Stimulated activated CD8-positive, alpha-beta memory T cell treated with anti-CD3 and anti-CD28 coated beads, Interleukin-4, amount 100 ng/mL, for 48 hours (primary cell): ENCODE results near the gene LRRTM4.

Experiments used
- DNase-seq: peaks from one replicate; pipeline ENCODE4 v3.0.0-alpha.2; 2020

The LRRTM4 gene

DNA sequence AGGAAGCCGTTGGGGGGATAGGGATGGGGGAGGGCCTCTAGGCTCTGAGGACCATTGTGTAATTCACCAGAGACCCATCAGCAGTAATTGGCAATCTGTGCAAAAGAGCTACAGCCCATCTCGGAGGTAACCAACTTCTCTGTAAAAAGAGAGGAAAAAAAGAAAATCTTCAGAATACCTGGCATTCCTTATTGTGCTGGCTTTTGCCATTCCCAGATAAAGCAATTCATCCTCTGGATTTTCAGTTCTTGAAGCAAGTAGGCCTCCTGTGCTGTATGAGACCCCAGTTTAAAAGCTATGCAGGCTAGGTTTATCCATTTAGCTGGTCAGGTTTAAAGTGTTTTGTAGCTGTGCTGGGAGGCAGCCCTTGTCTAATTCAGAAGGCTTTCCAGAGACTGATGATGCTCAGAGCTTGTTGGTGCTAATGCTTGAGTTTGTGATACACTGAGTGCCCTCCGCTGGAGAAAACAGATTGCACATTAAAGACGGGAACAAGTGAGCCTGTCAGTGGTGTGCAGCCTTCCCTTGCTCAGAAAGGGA, at the start of gene LRRTM4:
Gene LRRTM4, minus strand, starts transcription at position 446 of the 540 bp plus-strand sequence.
- no peak for DNase-seq

DNA sequence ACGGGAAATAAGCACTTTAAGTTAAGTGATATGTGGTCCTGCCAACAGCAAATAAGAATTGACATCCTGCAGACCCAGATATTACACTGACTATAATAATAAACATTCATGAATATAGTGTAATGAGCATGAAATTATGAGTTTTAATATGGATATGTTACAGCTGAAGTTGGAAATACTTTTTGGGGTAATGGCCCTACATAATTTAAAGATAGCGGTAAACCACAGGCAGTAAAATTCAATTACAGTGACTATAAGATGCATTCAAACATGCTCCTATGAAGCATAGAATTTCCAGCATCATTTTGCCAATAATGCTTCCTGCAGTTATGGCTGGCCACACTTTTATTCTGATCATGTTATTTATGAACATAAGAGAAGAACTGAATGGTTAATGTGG, 49.4 kb upstream of the LRRTM4 start:
- no peak for DNase-seq

DNA sequence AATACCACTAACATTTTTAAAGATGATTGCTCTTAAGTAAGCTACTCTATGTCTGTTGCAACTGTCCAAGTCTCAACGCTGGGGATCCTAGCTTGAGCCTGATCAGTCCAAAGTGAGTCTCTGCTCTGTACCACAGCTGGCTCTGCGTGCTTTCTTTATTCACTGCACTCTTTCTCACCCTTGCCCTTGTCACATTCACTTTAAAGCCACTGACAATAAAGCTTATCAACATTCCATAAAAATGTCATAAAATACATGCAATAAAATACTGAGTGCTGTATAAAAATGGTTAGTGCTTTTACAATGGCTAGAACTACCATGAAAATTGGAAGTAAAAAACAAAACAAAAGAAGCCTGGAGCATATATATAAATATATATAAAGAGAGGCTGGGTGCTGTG, 45.5 kb upstream of the LRRTM4 start:
- no peak for DNase-seq

DNA sequence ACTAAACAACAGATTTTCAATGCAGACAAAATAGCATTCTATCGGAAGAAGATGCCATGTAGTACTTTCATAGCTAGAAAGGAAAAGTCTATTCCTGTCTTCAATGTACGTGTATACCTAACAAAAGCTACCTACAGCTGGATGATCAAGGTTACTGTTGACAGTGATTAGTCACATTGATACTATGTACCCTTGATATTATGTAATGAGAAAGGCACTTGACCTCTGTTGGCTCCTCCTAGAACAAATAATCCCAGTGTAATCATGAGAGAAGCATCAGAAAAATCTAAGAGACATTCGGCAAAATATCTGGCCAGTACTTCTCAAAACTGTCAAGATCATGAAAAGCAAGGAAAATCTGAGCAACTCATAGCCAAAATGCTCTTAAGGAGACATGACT, 44.4 kb upstream of the LRRTM4 start:
- DNase-seq, result no peak

DNA sequence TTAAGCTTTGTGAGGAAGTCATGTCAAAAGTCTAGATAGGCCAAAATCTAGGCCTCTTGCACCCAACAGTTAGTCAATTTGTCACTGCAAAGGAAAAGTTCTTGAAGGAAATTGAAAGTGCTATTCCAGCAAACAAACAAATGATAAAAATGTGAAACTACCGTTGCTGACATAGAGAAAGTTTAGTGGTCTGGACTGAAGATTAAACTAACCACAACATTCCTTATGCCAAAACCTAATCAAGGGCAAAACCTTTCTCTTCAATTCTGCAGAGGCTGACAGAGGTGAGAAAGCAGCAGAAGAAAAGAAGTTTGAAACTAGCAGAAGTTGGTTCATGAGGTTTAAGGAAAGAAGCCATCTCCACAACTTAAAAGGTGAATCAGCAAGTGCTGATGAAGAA, 44.0 kb upstream of the LRRTM4 start:
- no peak for DNase-seq

DNA sequence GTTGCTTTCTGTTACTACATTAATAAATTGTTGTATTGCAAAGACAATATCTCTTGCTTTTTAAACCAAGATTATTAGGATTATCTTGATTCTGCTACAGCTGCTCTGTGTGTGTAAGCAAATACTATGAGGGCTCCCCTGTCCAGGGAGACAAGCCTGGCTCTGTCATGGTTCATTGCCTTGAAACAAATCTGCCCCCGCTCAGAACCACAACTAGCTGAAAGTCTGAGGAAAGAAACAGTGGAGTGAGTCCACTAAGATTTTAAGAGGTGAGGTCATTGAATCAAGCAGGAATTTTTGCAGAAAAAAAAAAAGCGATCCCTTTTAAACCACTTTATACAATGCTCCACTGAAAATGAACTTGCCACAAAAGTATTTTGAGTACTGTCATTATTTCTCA, 30.8 kb upstream of the LRRTM4 start:
- DNase-seq, result no peak

DNA sequence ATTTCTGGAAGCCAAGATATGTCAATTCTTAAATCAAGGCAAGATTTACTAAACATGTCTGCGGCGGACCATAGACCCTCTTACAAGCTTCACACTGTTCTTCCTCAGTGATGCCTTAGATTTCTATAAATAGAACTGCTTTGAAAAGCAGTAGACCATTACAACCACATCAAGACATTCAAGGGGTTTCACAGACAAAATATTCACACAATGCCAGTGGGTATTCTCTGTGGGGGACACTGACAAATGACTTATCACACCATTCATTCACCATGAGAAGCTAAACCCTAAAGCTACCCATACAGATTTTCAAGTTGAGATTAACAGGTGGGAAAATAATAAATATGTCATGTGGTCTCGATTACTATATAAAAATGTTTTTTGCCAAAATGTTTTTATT, 15.9 kb upstream of the LRRTM4 start:
- DNase-seq, result no peak

DNA sequence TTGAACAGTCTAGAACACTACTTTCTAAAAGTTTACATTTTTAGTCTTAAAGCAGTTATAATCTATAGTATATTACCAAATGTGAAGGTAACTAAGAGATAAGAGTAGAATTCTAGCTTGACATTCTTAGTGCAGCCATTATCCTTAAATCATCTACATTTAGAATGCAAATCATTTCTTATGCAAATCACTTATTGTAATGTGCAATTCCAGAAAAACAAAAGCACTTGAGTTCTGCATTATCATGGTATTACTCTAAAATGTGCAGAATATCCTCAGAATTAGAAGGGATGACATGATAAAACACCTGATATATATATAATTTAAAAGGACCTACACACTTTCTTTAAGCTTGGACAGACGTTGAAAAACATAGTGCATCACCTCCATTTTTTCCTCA, 712 bp upstream of the LRRTM4 start:
- no peak for DNase-seq

DNA sequence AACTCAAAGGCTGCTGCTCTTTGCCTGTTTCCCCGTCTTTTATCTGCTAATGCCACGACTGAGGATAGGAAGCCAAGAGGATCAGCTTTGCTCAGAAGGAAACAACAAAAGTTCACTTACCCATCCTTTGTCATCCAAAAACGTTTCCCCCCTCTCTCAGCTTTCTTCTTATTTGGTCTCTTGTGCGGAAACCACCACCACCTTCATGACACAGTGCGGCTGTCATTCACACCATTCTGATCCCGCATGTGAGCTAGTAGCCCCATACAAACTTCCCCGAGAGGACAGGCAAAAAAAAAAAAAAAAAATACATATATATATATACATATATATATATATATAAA, 656 bp downstream of the LRRTM4 start:
- DNase-seq, result no peak

DNA sequence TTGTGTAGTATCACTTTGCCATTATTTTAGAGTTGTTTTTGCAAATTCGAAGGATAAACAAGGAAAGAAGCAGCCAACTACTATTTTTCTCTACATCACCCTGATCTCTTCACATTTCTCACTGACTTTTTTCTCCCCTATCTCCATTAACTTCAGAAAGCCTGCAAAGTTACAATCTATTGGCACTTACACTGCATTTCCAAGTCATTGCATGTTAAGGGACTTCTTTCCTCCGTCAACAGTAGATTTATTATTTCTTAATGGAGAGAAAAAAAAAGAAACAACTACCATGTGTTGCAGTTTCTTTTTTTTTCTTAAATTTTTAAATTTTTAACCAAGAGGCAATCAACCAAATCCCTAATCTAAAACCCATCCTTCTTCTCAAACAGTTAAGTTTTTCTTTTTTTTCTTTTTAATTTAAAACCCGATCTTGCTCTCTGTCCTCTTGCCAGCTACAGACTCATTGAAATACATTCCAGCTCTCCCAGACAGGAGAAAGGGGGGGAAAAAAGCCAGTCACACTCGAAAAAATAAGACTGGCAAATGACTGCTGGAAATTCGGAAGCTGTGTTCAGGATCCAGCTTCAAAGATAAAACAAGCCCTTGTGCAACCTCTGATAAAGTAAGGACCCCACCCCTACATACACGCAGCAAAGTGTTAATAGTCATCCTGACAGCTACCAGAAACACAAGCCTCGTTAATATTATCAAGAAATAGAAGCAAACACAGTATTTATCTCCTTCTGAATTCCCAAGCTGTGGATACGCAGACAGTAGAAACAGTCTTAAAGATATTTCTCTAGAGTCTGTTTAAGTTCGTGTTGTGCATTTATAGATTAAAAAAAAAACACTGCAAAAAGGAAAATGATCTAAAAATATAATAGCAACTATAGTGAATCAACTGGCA, 1.3 kb downstream of the LRRTM4 start:
- DNase-seq, result no peak

DNA sequence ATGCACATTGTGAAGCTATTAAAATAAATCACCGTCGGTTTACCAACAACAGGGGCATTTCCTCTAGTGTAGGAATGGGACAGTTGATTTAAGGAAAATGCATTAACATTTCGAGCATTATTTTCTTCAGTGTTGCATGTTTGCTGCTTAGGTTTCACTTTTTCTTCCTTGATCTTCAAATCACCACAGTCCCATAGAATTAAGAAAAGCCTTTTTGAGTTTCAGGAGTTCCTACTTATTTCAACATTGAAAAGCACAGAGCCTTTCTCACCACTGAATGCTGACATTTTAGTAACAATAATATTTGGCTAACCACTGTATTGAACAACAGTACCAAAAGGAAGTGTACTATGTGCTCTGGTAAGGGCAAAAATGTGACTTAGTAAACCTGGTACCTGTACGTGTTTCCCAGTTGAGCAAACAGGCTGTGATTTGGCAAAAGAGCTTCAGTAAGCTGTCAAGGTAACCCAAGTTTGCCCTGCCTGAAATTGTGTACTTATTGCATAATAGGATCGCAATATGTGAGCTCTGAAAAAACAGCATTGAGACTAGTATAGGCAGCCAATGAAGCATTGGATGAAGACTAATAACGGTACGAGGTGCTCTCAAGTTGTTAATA, 2.2 kb downstream of the LRRTM4 start:
- DNase-seq, result no peak

DNA sequence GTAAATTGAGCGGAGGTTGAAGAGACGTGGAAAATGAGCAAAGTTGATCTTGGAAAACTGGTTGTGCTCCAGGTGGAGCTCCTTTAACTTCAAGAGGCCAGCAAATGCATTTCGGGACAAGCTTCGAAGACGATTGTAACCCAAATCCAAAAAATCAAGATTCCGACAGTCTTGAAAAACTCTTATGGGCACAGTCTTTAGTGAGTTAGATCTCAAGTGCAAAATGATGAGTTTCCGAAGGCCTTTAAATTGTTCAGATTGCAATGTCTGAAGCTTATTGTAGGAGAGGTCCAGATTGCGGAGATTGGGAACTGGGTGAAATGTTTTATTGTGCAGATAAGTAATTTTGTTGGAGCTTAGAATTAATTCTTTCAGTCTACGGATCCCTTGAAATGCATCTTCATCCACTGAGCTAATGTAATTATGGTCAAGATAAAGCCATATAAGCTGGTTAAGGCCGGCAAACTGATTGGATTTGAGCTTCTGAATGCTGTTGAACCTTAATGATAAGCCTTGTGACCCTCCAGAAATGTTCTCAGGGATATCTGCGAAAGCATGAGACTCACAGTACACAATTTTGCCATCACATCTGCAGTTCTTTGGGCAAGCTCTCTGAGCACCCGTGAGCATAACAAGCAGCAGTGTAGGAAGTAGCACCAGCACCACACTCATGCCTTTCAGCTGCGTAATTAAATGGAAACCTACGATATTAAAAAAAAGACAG, 2.9 kb downstream of the LRRTM4 start:
- no peak for DNase-seq

DNA sequence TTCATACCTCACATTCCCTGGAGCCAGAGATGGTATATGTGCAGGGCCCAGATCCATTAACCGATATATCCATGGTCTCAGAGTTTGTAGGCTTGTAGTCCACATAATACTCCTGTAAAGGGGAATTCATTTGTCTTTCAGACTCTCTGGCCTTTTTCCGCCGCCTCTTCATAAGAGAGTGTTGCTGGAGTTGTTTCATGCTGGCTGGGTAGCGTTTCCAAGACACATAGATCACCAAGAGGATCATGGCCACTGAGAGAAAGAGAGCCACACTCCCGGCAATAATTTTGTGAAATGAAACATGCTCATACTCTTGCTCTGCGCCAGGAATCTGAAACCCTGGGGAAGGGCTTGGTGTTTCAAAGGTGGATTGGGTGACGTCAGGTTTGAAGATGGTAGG, 3.9 kb downstream of the LRRTM4 start:
- DNase-seq, result no peak

DNA sequence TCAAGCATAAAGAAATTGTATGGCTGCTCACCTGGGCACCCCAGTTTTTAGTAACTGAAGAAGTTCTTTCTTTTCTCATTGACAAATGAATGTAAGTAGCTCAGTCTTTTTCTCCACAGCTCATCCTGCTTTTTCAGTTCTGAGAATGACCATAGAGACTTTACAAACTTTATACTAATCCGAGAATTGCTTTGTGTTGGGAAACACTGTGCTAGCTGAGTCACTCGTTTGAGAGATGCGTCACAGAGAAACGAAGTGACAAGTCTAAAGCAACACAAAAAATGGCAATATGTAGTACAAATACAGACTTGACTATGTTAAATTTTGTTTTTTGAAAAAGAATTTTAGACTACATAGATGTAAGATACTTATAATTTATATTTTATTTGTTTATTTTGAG, 9.0 kb downstream of the LRRTM4 start:
- DNase-seq, result no peak

DNA sequence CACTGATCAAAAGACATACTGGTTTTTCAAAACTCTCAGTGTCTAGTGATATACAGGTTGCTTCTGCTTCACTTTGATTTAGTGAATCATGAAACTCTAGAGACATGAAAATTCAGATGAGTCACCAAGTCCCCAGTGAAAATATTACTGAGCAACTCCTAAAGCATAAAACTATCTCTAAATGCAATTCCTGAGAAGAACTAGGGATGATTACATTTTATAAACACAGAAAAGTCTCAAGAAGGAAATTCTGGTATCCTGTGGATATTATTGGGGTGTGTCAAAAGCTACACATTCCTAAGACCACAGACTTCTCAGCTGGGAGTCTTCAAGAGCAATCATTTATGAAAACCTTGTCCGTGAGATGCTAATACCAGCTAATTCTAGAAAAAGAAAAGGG, 9.7 kb downstream of the LRRTM4 start:
- DNase-seq, result no peak

DNA sequence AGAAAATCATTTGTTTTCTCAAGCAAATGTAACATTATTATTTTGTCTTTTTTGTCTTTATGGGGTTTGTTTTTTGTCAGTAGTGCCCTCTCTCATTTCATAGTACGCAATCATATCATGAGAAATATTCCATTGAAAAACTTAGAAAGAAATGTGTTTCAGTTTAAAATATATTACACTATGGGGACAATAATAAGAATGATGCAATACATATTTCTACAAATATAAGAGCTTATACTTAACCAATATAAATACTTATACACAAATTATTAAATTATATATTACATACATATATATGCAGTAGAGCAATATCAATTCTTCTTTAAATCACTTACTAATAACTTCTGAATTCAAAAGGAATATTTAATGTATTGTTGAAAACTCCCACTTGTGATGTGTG, 13.7 kb downstream of the LRRTM4 start:
- no peak for DNase-seq

DNA sequence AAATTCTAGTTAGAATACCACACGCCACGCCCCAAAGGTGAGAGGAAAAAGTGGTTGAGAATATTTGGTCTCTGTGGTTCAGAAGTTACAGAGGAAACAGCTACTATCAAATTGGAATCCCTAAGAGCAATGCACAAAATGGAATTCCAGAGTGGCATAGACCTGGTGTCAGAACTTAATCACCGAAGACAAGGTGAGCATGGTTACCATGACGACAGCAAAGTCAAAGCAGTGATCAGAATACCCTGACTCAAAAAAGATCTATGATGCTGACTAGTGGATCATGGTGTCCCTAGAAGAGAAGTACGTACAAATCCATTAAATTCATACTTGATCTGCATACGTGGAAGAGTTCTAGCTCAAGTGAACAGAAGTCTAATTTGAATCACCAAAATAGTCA, 14.5 kb downstream of the LRRTM4 start:
- no peak for DNase-seq

DNA sequence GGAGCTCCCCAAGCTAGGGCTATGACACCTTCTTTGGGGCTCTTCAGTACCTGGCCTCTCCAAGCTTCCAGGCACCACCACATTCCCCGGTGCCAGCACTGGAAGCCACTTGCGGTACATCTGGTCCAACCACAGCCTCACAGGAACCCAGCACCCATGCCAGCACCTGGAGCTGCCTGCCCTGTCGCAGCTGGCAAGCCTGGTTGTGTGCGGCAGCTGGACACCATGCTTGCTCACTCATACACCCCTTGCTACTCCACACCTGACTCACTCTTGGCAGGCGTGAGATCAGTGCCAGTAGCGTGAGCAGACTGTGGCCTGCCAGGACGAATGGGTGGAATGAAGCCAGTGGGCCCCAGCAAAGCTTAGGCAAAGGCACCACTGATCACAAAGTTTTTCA, 34.0 kb downstream of the LRRTM4 start:
- no peak for DNase-seq

DNA sequence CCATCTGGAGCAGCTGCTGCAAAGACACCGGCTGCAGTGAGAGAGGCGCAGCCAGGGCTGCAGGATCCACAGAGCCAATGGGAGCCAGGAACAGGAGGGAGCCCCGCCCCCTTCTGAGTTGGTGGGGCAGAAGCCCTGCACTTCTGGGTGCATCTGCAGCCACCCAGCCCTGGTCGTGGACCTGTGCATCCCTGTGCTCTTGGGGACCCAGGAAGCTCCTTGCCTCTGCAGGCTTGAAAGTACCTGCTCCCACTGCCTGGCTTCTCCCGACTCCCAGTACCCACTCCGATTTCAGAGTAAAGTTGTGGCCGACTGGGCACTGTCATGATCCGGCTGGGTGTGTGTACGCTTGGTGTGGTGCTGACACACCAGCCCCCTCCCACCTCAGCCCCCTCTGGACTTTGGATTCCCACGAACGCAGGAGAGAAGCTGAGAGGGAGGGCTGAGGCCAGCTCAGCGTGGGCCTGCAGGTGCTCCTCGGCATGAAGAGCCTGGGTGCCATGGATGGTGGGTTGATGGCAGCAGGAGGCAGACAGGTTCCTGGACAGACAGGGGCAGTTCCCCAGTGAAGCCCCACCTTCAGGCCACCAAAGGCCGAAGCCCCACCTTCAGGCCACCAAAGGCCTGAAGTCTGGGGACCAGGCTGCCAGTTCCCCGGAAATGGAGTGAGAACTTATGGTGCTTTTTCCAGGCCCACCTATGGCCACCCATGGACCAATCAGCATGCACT, 34.9 kb downstream of the LRRTM4 start:
- DNase-seq, result no peak

DNA sequence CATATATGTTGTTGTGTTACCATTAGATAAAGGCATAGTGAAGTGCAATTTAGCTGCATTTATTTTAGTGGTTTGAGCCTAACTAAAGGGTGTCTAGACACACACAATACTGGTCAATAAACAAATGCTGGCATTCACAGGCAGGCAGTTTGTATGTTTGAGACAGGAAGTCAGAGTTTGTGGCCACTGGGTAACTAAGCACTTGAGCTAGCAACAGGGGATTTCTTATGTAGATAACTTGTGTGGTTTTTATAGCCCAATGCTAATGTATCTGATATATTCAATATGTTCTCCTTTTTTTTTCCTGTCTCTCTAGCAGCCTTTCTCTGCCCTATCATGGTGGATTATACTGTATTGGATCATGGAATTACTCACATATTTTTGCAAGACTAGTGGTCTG, 38.1 kb downstream of the LRRTM4 start:
- DNase-seq, result no peak

DNA sequence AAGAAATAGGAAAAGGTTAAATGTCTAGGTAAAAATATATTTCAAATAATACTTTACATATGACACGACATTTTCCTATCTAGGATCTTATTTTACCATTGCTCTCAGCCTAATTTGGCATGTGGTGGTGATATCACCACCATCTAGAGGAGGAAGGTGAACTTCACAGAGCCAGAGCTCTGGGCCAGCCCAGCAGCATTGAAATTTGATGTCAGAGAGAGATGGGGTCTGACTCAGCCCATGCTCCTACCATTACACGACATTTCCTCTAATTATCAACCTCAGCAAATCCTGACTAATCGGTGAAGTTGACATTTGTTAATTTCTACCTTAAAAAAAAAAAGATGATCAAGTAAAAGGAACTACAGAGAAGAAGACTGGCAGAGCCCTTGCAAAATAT, 42.3 kb downstream of the LRRTM4 start:
- no peak for DNase-seq

DNA sequence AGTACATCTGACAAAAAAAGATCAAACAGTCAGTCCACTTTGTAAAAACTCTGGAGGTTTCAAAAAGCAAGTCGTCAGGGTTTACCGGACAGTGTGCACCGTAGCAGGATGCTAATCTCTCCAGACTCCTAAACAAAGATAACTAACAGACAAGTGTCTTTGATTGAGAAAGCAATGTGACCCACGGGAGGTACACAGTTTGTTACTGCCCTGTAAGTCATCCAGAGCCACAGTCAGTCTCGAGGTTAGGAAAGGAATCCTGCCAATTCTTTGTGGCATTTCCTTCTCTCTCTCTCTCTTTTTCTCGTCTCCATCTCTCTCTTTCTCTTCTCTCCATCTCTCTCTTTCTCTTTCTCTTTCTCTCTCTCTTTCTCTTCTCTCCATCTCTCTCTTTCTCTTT, 42.8 kb downstream of the LRRTM4 start:
- DNase-seq, result no peak

DNA sequence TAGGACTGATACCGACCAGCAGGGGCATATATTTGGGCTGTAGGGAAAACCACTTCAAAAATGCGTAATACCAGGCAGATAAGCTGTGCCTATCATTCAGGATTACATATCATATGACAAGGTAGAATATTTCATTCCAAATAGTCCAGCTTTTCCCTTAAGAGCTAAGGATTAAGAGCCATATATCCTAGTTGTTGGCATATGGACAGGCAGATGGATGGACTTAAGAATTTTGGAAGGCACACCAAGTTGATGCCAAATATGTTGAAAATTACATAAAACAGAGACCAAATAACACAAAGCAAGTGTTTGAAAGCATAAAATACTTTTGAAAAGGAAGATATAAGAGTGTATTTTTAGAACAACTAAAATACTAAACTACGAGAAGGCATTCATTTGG, 52.1 kb downstream of the LRRTM4 start:
- no peak for DNase-seq
